Dedifferentiated amniotic fluid mesenchymal stem cell (primary cell): ENCODE data around the gene TMEM271.

Experiments
- DNase-seq: peaks from one replicate; pipeline ENCODE4 v3.0.0-alpha.2; 2016; ENCODE audit errors: extremely low spot score

TMEM271 gene

DNA sequence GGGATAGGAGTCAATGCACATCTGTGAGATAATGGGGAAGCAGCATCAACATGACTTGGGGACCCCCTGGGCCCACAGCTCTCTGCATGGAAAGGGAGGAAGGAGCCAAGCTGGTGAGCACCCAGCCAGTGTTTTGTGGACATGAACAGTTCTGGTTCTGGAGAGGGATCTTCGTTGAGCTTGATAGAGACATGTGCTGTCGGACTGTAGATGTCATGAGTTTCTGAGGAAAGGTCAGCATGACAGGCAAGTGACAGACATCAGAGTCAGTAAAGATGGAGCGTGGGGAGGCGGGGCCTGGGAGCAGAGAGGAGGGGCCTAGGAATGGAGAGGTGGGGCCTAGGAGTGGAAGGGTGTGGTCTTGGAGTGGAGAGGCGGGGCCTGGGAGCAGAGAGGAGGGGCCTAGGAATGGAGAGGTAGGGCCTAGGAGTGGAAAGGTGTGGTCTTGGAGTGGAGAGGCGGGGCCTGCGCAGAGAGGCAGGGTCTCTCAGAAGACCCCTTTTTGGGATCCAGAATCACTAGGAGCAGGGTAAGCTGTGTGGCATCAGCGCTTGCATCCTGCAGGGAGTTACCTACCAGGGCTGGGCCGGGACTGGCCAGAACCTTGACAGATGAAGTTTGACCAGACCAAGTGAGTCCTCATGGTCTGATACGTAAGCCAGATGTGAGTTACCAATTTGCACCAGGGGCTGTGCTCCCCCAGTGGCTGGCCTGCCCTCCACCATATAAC is 43.3 kb downstream of the TMEM271 start:
- DNase-seq = no peak

DNA sequence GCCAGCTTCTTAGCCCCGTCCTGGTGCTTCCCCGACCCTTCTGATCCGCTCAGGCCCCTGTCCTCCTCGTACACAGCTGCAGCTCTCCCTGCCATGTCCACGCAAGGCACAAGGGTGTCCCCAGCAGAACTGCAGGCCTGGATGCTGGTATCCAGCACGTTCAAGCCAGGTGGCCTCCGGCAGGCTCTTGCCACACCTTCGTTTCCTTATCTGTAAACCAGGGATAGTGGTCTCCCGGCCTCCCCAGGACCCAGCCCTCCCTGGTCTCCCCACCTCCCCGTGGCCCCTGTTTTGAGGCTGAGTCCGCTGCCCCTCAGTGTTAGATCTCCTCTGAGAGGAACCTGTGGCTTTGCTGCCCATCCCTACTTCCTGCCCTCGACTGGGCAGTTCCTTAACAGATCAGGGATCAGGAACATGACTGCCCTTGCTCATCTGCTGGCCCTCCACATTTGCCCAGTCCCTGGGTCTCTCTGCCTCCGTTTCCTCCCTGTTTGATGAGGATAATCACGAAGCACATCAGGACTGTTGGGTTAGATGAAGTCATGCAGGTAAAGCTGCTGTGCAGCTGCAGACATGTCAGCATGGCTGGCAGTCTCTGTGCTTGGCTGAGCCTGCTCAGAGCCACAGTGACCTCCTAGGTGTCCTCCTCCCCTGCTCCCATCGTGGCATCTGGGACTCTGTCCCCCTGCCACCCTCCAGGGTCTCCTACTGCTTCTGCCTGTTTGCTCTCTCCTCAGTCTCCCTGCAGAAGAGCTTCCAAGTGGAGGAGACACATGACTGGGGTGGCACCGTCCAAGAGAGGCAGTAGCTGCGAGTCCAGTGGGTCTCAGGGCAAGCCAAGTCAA is 44.2 kb downstream of the TMEM271 start:
- DNase-seq = no peak

DNA sequence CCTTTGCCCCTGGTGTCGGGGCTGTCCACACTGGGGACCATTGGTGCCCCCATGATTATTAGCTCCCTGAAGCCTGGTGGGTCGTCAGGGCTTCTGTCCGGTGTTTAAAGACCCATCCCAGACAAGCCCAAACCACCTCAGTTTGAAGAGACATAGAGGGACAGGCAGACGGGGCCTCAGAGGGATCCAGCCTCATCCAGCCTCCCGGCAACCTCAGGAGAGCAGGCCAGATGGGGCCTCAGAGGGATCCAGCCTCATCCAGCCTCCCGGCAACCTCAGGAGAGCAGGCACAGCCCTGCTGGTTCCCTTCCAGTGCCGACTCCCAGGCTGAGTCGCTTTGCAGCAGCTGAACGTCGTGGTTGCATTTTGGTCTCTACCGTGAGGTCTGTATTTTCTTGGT is 45.0 kb downstream of the TMEM271 start:
- DNase-seq = no peak

DNA sequence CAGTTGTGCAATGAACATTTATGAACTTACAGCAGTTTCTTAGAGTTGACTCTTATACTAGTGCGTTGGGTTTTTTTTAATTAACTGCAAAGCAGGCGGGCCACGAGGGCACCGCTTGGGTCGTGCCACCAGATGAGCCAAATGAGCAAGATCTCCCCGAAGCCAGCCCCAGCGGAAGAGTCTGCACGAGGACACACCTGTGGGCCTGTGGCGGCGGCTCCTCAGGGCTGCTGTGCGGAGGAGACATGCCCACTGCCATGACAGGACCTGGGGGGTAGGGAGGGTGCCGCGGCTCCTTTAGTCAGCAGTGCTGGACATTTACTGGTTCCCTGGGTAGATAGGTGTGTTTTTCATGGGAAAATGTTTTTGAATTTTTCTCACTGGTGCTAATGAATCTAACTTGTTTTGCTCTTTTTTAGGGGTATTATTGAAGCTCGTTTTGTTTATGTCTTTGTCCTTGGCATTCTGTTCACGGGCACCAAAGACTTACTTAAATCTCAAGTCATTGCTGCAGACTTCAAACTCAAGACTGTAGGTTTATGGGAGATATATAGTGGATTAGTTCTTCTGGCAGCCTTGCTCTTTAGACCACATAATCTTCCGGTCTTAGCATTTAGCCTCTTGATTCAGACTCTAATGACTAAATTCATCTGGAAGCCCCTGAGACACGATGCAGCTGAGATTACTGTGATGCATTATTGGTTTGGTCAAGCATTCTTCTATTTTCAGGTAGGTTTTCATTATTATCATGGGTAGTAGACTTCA is 45.9 kb downstream of the TMEM271 start:
- no peak for DNase-seq

DNA sequence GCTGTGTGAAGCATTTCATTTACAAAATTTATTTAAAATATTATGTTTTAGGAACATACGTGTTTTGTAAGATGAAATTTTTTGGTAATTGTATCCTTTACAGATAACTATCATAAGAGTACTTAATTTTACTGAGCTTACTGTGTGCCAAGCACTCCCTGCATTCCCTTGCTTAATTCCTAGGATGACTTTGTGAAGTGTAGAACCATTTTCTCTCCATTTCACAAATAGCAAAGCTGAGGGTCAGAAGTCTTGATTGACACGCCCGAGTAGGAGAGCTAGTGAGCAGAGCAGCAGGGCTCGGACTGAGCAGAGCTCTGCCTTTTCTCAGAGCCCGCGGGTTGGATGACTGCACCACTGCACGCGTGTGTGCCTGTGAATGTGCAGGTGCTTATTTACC is 46.5 kb downstream of the TMEM271 start:
- no peak for DNase-seq

- DNase-seq = no peak
Observed at GRCh38 chr4:528835-529234, 47.3 kb downstream of the TMEM271 start.

DNA sequence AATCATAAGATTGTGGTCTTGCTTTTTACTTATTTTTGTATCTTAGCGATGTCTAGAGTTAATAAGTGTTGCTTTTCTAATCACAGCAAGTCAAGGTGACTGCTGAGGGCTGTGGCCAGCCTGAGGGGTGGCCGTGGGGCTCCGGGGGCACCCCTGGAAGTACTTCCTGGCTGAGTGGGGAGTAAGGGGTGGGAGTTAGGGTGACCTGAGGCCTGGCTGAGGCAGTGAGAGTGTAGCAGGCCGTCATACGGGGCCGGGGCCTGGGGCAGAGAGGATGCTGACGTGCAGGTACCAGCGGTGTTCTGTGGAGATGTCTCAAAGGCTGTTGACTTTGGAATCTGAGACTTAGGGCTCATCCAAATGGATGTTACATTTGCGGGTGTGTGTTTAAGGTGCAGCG is 47.8 kb downstream of the TMEM271 start:
- DNase-seq = no peak

GRCh38 chr4:526971-527460 is 49.1 kb downstream of the TMEM271 start:
- DNase-seq = no peak

DNA sequence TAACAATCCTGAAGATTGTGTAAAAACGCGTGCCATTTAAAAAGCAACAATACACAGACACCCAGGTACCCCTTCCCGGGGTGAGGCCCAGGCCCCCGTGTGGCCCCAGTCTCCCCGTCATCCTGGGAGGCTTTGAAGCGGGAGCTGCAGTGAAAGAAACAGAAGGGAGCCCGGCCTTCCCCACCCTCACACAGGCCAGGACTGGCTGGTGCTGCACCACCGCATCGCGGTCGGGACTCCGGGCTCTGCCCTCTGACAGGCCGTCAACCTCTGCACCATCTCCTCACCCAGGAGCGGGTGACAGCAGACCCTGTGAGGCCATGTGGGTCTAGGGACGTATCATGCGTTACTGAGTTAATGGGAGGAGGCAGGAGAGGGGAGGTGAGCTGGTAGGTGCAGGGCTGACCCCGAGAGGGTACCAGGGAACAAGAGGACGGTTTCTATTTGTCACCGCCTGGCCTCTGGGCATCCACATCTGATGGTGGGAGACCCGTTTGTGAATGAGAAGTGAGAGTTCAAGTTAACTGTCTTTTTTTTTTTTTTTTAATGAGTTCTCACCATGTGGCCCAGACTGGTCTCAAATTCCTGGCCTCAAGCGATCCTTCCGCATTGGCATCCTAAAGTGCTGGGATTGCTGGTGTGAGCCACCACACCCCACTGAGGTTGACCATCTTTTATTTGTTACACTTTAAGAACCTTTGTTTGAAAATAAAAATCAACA is 49.7 kb downstream of the TMEM271 start:
- no peak for DNase-seq

GRCh38 chr4:525660-526059 is 50.4 kb downstream of the TMEM271 start:
- no peak for DNase-seq

DNA sequence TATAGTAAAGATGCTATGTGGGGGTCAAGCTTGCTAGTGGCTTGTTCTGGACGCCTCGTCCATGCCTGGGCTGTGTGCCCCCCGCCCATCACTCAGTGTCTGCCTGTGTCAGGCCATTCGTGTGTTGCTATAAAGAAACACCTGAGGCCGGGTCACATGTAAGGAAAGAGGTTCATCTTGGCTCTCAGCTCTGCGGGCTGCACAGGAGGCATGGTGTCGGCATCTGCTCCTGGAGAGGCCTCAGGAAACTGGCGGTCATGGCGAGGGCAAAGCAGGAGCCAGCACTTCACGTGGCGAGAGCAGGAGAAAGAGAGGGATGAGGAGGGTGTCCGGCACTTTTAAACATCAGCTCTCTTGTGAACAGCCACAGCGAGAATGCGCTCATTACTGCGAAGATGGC is 51.9 kb downstream of the TMEM271 start:
- DNase-seq = no peak
